Measurements from ENCODE around the gene ATP10B. TPM values are rescaled to one million over a fixed set of nuclear protein-coding genes. Genes with fewer than 3 reads are reported as not detected.

The ATP10B gene
- total RNA-seq, 4 donors from 2014 or later = 17.9 to 29.6 (median 23.5) TPM

DNA sequence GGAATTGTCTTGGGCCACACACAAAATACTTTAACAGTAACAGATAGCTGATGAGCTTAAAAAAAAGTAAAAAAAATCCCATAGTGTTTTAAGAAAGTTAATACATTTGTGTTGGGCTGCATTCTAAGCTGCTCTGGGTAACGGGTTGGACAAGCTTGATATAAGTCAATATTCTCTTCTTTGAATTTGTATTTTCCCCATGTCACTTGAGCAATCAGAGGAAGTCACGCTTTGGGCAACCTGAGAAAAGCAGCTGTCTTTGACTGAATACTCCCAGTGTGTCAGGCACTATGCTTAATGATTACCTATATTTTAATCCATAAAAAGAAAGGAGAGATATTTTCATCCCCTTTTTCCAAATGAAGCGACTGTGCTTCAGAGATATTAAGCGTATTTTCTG is 84.9 kb downstream of the ATP10B start:
- TF ChIP-seq, protein P1, sequence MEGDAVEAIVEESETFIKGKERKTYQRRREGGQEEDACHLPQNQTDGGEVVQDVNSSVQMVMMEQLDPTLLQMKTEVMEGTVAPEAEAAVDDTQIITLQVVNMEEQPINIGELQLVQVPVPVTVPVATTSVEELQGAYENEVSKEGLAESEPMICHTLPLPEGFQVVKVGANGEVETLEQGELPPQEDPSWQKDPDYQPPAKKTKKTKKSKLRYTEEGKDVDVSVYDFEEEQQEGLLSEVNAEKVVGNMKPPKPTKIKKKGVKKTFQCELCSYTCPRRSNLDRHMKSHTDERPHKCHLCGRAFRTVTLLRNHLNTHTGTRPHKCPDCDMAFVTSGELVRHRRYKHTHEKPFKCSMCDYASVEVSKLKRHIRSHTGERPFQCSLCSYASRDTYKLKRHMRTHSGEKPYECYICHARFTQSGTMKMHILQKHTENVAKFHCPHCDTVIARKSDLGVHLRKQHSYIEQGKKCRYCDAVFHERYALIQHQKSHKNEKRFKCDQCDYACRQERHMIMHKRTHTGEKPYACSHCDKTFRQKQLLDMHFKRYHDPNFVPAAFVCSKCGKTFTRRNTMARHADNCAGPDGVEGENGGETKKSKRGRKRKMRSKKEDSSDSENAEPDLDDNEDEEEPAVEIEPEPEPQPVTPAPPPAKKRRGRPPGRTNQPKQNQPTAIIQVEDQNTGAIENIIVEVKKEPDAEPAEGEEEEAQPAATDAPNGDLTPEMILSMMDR (IDR thresholded peaks at IDR 0.05) = no peak
- TF ChIP-seq POLR2A (IDR thresholded peaks at IDR 0.05) = no peak
- no peak for DNase-seq (ENCODE audit: low spot score in 2 of 2)
- intact Hi-C loops (cut with DNase I; ENCODE audit: low total_unique reads) = no loop called here
- no peak overlapping the region for H3K4me3 ChIP-seq (ENCODE audit: low read depth, poor library complexity, severe bottlenecking)
- WGBS, 2 donors = 93 to 99% methylated on average over 4 of the region's 4 CpGs

- 79 to 85% methylated on average over 3 of the region's 3 CpGs for WGBS, 2 donors
- intact Hi-C loops (cut with DNase I; ENCODE audit: low total_unique reads) = no loop called here
- TF ChIP-seq, protein P1 (IDR thresholded peaks at IDR 0.05) = no peak
- TF ChIP-seq POLR2A (IDR thresholded peaks at IDR 0.05) = no peak
- H3K4me3 ChIP-seq (ENCODE audit: low read depth, poor library complexity, severe bottlenecking) = no peak overlapping the region
- DNase-seq (ENCODE audit: low spot score in 2 of 2) = no peak
These were observed 92.0 kb downstream of the ATP10B start for GRCh38 chr5:160760008-160760407.

DNA sequence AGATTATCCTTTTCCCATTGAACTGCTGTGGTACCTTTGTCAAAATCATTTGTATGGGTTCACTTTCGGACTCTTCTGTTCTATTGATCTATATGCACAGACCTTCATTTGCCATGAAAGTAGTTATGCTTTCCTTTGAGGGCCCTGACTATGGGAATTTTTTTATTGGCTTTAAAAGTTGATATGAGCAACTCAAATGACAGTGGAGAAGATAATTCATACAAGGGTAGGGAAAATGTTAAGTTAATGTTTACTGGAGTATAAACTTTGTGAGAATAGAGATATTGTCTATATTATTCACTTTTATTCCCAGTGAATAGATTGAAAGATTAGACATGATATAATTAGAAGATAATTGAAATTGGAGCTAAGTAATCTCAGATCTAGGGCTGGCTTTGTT is 94.8 kb downstream of the ATP10B start:
- intact Hi-C loops (cut with DNase I; ENCODE audit: low total_unique reads) = no loop called here
- TF ChIP-seq, protein P1 (IDR thresholded peaks at IDR 0.05) = no peak
- TF ChIP-seq POLR2A (IDR thresholded peaks at IDR 0.05) = no peak
- no peak overlapping the region for H3K4me3 ChIP-seq (ENCODE audit: low read depth, poor library complexity, severe bottlenecking)
- 0 to 26% methylated on average over 1 of the region's 1 CpG for WGBS, 2 donors
- DNase-seq (ENCODE audit: low spot score in 2 of 2) = no peak

DNA sequence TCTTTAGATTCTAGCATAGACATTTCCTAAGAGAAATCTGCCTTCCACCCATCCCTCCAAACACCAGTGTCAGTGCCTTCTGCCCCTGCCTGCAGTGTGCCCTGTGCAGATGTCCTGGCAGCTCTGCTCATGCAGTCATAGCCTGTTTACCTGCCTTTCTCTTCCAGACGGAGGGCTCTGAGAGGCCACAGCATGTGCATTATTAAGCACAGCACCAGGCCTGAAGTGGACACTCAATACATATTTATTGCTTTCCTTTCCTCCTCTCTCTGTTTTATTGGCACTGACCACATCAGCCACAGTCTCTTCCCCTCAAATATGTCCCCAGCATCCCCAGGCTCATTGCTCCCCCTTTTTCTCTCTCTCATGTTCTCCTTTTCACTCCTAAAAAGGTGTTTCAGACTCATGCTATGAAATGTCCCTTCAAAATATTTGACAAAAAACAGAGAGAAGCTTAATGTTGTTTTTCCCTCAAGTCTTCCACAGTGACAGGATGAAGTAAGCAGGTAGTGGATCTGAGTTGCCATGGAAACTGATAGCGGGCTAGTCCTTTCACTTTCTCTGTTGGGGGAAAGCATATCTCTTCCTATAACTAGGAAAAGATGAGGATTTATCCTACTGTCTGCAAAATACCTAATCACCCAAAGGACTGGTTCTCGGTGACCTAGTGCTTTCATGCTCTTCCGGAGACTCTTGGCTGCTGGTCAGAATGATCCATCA is 100.9 kb downstream of the ATP10B start:
- intact Hi-C loops (cut with DNase I; ENCODE audit: low total_unique reads) = loop anchor here (5.0 kb wide), 1 partner anchor 1891 kb away; no protein-coding TSS in a partner anchor
- H3K4me3 ChIP-seq (ENCODE audit: low read depth, poor library complexity, severe bottlenecking) = no peak overlapping the region
- DNase-seq (ENCODE audit: low spot score in 2 of 2) = no peak
- no peak for TF ChIP-seq POLR2A (IDR thresholded peaks at IDR 0.05)
- TF ChIP-seq, protein P1 (IDR thresholded peaks at IDR 0.05) = no peak
- 69 to 73% methylated on average over 4 of the region's 4 CpGs for WGBS, 2 donors

GRCh38 chr5:160749682-160750081 is 102.3 kb downstream of the ATP10B start:
- H3K4me3 ChIP-seq (ENCODE audit: low read depth, poor library complexity, severe bottlenecking) = no peak overlapping the region
- WGBS, 2 donors = 86 to 93% methylated on average over 5 of the region's 5 CpGs
- TF ChIP-seq, protein P1 (IDR thresholded peaks at IDR 0.05) = no peak
- no peak for TF ChIP-seq POLR2A (IDR thresholded peaks at IDR 0.05)
- intact Hi-C loops (cut with DNase I; ENCODE audit: low total_unique reads) = loop anchor here (5.0 kb wide), 1 partner anchor 1893 kb away; no protein-coding TSS in a partner anchor
- no peak for DNase-seq (ENCODE audit: low spot score in 2 of 2)

GRCh38 chr5:160749026-160749425 is 103.0 kb downstream of the ATP10B start:
- WGBS, 2 donors = 89 to 94% methylated on average over 3 of the region's 3 CpGs
- TF ChIP-seq POLR2A (IDR thresholded peaks at IDR 0.05) = no peak
- TF ChIP-seq, protein P1 (IDR thresholded peaks at IDR 0.05) = no peak
- no peak overlapping the region for H3K4me3 ChIP-seq (ENCODE audit: low read depth, poor library complexity, severe bottlenecking)
- DNase-seq (ENCODE audit: low spot score in 2 of 2) = no peak
- intact Hi-C loops (cut with DNase I; ENCODE audit: low total_unique reads) = no loop called here
